Stimulated activated naive B cell treated with anti-CD40 and anti-IgM and Interleukin-4, amounts not matched to agents 10 μg/mL and 1 μg/mL and 100 μg/mL, for 72 hours (primary cell): ENCODE measurements around the gene OR2C3.
"Not testable (repeated sequence)": the region's sequence is repeated elsewhere in the genome, so short reads cannot be mapped to it uniquely, and the experiment has no call there.

Experiments used
- ATAC-seq, 2 donors: fragments of 150-1000 bp; cut with Tn5 transposase; replicated peaks; 2 replicates each; pipeline ENCODE4 v1.10.0; 2021; ENCODE audit warnings: moderate library complexity in 1 of 2
- DNase-seq: peaks from one replicate; pipeline ENCODE4 v3.0.0; 2021
- H3K27ac Mint-ChIP-seq: one replicate; pipeline ENCODE4 v1.8.0; 2022; ENCODE audit warnings: mild to moderate bottlenecking, mixed read lengths
- H3K27me3 Mint-ChIP-seq, 2 donors: one replicate each; pipeline ENCODE4 v1.8.0; 2022; ENCODE audit warnings: mixed read lengths in 2 of 2
- H3K36me3 Mint-ChIP-seq, 2 donors: one replicate each; pipeline ENCODE4 v1.8.0; 2022; ENCODE audit warnings: mixed read lengths in 2 of 2, mild to moderate bottlenecking in 1 of 2
- H3K4me1 Mint-ChIP-seq, 2 donors: one replicate each; pipeline ENCODE4 v1.8.0; 2022; ENCODE audit warnings: mixed read lengths in 2 of 2, mild to moderate bottlenecking in 1 of 2
- H3K4me3 Mint-ChIP-seq, 2 donors: one replicate each; pipeline ENCODE4 v1.8.0; 2022; ENCODE audit warnings: mild to moderate bottlenecking in 2 of 2, mixed read lengths in 2 of 2, moderate library complexity in 1 of 2
- H3K9me3 Mint-ChIP-seq, 2 donors: one replicate each; pipeline ENCODE4 v1.8.0; 2022; ENCODE audit warnings: mixed read lengths in 2 of 2, mild to moderate bottlenecking in 1 of 2

Gene OR2C3

DNA sequence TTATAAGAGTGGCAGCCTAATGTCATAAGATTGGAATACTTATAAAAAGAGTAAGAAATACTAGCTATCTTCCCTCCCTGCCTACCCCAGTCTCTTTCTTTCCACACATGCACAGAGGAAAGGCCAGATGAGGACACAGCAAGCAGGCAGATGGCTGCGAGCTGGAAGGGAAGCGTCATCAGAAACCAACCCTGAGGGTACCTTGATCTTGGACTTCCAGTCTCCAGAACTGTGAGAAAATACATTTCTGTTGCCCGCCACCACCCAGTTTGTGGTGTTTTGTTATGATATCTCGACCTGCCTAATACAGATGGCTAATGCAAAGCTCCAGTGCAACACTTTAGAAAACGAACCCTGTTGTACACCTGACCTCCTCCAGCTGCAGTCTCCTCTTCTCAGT is 2.3 kb upstream of the OR2C3 start:
- no peak overlapping the region for H3K27ac Mint-ChIP-seq
- H3K36me3 Mint-ChIP-seq = no peaks in the 10 kb centered on the region
- H3K9me3 Mint-ChIP-seq = no peaks in the 10 kb centered on the region
- DNase-seq (no peak), ATAC-seq (no peak)
- no peak overlapping the region for H3K4me3 Mint-ChIP-seq
- H3K27me3 Mint-ChIP-seq = peaks cover 5 to 9% of the 10 kb centered on the region in 2 donors
- peaks cover 8 to 12% of the 10 kb centered on the region in 2 donors for H3K4me1 Mint-ChIP-seq

GRCh38 chr1:247535402-247535801 is 838 bp downstream of the OR2C3 start:
- peaks cover 3 to 13% of the 10 kb centered on the region in 2 donors for H3K27me3 Mint-ChIP-seq
- peaks cover 0 to 3% of the 10 kb centered on the region in 2 donors for H3K9me3 Mint-ChIP-seq
- H3K4me3 Mint-ChIP-seq = no peak overlapping the region
- H3K36me3 Mint-ChIP-seq = no peaks in the 10 kb centered on the region
- no peak for ATAC-seq
- H3K27ac Mint-ChIP-seq = no peak overlapping the region
- DNase-seq = no peak
- peaks cover 7 to 9% of the 10 kb centered on the region in 2 donors for H3K4me1 Mint-ChIP-seq

GRCh38 chr1:247531937-247532336 is 4.3 kb downstream of the OR2C3 start:
- Mint-ChIP-seq H3K27ac (no peak overlapping the region), H3K9me3 (peaks cover 0 to 3% of the 10 kb centered on the region in 2 donors), H3K4me1 (no peaks in the 10 kb centered on the region), H3K36me3 (no peaks in the 10 kb centered on the region), H3K27me3 (peaks cover 9 to 11% of the 10 kb centered on the region in 2 donors), H3K4me3 (no peak overlapping the region)
- DNase-seq = no peak
- no peak for ATAC-seq

DNA sequence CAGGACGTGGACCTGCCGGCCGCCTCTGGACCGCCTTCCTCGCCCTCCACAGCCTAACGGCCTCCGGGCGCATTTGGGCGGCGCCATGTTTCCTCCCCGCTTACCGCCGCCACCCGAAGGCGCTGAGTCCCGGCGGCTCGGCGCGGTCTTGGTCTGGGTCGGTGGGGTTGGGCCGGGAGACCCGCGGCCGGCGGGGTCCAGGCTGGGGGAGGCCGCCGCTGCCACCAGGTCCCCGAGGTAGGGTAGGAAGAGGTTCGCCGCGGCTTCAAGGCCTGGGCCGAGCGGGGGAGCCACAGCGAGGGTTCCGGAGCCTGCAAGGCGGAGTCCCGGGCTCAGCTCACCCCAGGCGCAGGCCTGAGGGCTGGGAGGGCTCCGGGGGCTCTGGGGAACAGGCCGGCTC is 5.5 kb downstream of the OR2C3 start:
- Mint-ChIP-seq H3K4me3 (peak overlapping the region in 1 of 2 donors; percentile 69), H3K36me3 (no peaks in the 10 kb centered on the region), H3K27me3 (peaks cover 9 to 17% of the 10 kb centered on the region in 2 donors), H3K4me1 (no peaks in the 10 kb centered on the region), H3K9me3 (peaks cover 0 to 3% of the 10 kb centered on the region in 2 donors), H3K27ac (no peak overlapping the region)
- ATAC-seq (peak in 1 of 2 donors; percentile 52), DNase-seq (no peak)

DNA sequence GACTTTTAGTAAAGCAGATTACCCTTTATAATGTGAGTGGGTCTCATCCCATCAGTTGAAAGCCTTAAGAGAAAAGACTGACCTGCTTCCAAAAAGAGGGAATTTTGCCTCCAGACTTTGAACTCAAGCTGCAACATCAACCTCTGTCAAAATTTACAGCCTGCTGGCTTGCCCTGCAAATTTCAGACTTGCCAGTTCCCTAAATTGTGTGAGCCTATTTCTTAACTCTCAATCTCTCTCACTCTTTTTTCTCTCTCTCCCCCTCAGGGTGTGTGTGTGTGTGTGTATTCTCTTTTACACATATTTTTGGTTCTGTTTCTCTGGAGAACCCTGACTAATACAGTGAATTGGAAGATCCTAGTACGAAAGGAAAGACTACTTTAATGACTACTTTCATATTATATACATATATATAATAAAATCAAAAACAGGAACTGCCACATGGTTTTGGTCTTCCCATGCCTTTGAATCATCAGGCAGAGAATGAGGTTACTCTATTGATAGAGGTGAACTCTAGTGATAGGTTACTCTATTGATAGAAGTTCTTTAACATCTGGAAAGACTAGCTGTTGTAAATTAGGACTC is 6.4 kb downstream of the OR2C3 start:
- Mint-ChIP-seq H3K27ac (no peak overlapping the region), H3K27me3 (peaks cover 9 to 21% of the 10 kb centered on the region in 2 donors), H3K4me3 (no peak overlapping the region), H3K4me1 (no peaks in the 10 kb centered on the region), H3K36me3 (no peaks in the 10 kb centered on the region), H3K9me3 (peaks cover 0 to 3% of the 10 kb centered on the region in 2 donors)
- no peak for DNase-seq
- peak; percentile 29 to 36 for ATAC-seq

- Mint-ChIP-seq H3K4me1 (no peaks in the 10 kb centered on the region), H3K4me3 (no peak overlapping the region), H3K9me3 (peaks cover 0 to 3% of the 10 kb centered on the region in 2 donors), H3K27ac (no peak overlapping the region), H3K27me3 (peaks cover 14 to 25% of the 10 kb centered on the region in 2 donors), H3K36me3 (no peaks in the 10 kb centered on the region)
- no peak for ATAC-seq
- DNase-seq = no peak
These were observed 7.3 kb downstream of the OR2C3 start for GRCh38 chr1:247528812-247529474.

DNA sequence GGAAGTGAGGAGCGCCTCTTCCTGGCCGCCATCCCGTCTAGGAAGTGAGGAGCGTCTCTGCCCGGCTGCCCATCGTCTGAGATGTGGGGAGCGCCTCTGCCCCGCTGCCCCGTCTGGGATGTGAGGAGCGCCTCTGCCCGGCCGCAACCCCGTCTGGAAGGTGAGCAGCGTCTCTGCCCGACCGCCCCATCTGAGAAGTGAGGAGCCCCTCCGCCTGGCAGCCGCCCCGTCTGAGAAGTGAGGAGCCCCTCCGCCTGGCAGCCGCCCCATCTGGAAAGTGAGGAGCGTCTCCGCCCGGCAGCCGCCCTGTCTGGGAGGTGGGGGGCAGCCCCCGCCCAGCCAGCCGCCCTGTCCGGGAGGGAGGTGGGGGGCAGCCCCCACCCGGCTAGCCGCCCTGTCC is 14.4 kb downstream of the OR2C3 start:
- ATAC-seq, H3K36me3 Mint-ChIP-seq, H3K4me3 Mint-ChIP-seq, DNase-seq, H3K9me3 Mint-ChIP-seq, H3K4me1 Mint-ChIP-seq, H3K27ac Mint-ChIP-seq: not testable (repeated sequence)
- peaks cover 15 to 22% of the 10 kb centered on the region in 2 donors for H3K27me3 Mint-ChIP-seq

DNA sequence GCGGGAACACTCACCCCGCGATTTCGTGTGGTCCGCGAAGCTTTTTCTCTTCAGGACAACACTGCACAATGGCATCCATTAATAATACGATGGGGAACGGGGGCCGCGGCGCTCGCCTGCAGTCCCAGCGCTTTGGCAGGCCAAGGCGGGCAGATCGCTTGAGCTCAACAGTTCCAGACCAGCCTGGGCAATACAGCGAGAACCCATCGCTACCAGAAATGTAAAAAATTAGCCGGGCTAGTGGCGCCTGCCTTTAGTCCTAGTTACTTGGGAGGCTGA is 17.7 kb downstream of the OR2C3 start:
- DNase-seq = no peak
- peaks cover 3 to 10% of the 10 kb centered on the region in 2 donors for H3K9me3 Mint-ChIP-seq
- H3K4me3 Mint-ChIP-seq = peak overlapping the region in 1 of 2 donors; percentile 81
- H3K27me3 Mint-ChIP-seq = peaks cover 6 to 30% of the 10 kb centered on the region in 2 donors
- no peak overlapping the region for H3K27ac Mint-ChIP-seq
- no peaks in the 10 kb centered on the region for H3K4me1 Mint-ChIP-seq
- peaks cover 4 to 9% of the 10 kb centered on the region in 2 donors for H3K36me3 Mint-ChIP-seq
- no peak for ATAC-seq

GRCh38 chr1:247517795-247518612 is 18.2 kb downstream of the OR2C3 start:
- Mint-ChIP-seq H3K9me3 (peaks cover 3 to 10% of the 10 kb centered on the region in 2 donors), H3K4me3 (peak overlapping the region; percentile 13 to 81), H3K27me3 (peaks cover 6 to 31% of the 10 kb centered on the region in 2 donors), H3K4me1 (no peaks in the 10 kb centered on the region), H3K27ac (peak overlapping the region; percentile 25), H3K36me3 (peaks cover 4 to 9% of the 10 kb centered on the region in 2 donors)
- DNase-seq (peak; percentile 35), ATAC-seq (peak; percentile 57 to 83)

GRCh38 chr1:247506831-247507230 is 29.4 kb downstream of the OR2C3 start:
- H3K27me3 Mint-ChIP-seq = peaks cover 1 to 12% of the 10 kb centered on the region in 2 donors

GRCh38 chr1:247500865-247501264 is 35.4 kb downstream of the OR2C3 start:
- DNase-seq = no peak
- H3K9me3 Mint-ChIP-seq = no peaks in the 10 kb centered on the region
- no peak overlapping the region for H3K4me3 Mint-ChIP-seq
- H3K27ac Mint-ChIP-seq = no peak overlapping the region
- ATAC-seq = no peak
- H3K27me3 Mint-ChIP-seq = peaks cover 0 to 2% of the 10 kb centered on the region in 2 donors
- no peaks in the 10 kb centered on the region for H3K4me1 Mint-ChIP-seq
- no peaks in the 10 kb centered on the region for H3K36me3 Mint-ChIP-seq

More at GRCh38 chr1:247506831-247507230, 29.4 kb downstream of the OR2C3 start:
- Mint-ChIP-seq H3K27ac (no peak overlapping the region), H3K9me3 (peaks cover 0 to 1% of the 10 kb centered on the region in 2 donors), H3K4me1 (no peaks in the 10 kb centered on the region), H3K36me3 (no peaks in the 10 kb centered on the region), H3K4me3 (no peak overlapping the region)
- DNase-seq = no peak
- ATAC-seq = no peak

DNA sequence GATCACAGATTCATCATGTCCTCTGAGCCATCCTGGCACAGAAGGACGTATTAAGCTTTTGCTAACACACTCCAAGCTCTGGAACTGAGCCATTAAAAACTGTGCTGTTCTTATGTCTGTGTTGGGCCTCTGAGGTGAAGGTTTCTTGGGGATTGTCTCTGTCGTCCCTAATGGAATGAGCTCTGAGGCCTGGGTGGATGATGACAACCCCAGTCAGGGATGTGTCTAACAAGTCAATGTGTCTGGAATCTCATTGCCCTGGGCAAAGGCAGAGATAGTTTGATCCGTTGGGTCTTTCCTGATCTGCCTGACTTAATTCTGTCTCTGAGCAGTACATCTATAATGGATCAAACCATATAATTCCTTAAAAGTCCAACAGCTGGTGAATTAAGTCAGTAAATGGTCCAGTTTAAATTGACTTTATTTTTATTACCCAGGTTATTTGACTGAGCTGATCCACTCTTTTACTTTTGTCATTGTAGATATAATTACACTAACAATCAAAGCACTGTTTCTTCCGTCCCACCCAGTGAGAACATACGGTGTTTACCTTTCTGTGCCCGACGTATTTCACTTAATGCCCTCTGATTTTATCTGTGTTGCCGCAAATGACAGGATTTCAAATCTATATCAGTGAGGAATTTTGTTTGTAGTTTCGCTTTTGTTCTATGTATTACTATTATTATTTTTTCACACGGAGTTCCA is 39.5 kb downstream of the OR2C3 start:
- DNase-seq = no peak
- Mint-ChIP-seq H3K27ac (no peak overlapping the region), H3K4me1 (no peaks in the 10 kb centered on the region), H3K4me3 (no peak overlapping the region), H3K9me3 (no peaks in the 10 kb centered on the region), H3K36me3 (no peaks in the 10 kb centered on the region), H3K27me3 (peaks cover 1 to 15% of the 10 kb centered on the region in 2 donors)
- ATAC-seq = no peak

GRCh38 chr1:247494767-247495166 is 41.5 kb downstream of the OR2C3 start:
- no peak overlapping the region for H3K27ac Mint-ChIP-seq
- H3K4me3 Mint-ChIP-seq = no peak overlapping the region
- no peak for DNase-seq
- no peaks in the 10 kb centered on the region for H3K36me3 Mint-ChIP-seq
- no peaks in the 10 kb centered on the region for H3K9me3 Mint-ChIP-seq
- H3K27me3 Mint-ChIP-seq = peaks cover 7 to 24% of the 10 kb centered on the region in 2 donors
- no peaks in the 10 kb centered on the region for H3K4me1 Mint-ChIP-seq
- ATAC-seq = peak; percentile 71 to 81

DNA sequence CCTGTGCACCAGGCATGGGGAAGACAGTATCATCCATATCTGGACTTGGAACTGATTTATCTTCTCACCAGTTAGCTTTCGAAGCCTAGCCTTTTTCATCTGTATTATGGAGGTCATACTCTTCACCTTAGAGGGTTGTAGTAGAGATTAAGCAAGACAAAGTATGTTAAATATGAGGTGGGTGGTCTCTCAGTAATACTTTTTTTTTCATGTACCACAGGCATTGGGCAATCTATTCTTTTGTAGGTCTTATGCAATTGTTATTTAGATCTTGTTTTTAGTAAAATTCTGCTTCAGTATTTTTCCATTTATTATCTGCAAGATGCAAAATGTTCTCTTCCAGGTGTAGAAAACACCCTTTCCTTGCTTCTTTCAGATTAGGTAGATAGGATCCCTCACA is 43.1 kb downstream of the OR2C3 start:
- Mint-ChIP-seq H3K4me1 (no peaks in the 10 kb centered on the region), H3K27ac (no peak overlapping the region), H3K36me3 (no peaks in the 10 kb centered on the region), H3K27me3 (peaks cover 9 to 29% of the 10 kb centered on the region in 2 donors), H3K9me3 (no peaks in the 10 kb centered on the region), H3K4me3 (no peak overlapping the region)
- ATAC-seq = no peak
- no peak for DNase-seq
